Stomach smooth muscle (tissue), 2 donors: Measurements from ENCODE around the gene CYP27A1.
"Not testable (repeated sequence)": the region's sequence is repeated elsewhere in the genome, so short reads cannot be mapped to it uniquely, and the experiment has no call there.

Experiments used
- H3K27ac ChIP-seq: one replicate; pipeline ENCODE4 v1.7.0; 2013; ENCODE audit warnings: mild to moderate bottlenecking, low read length, inconsistent platforms
- H3K27me3 ChIP-seq, 2 donors: one replicate each; pipeline ENCODE4 v1.7.0; 2013; ENCODE audit warnings: low read length in 2 of 2; ENCODE audit not compliant: insufficient read depth in 2 of 2, control insufficient read depth in 1 of 2
- H3K36me3 ChIP-seq, 2 donors: one replicate each; pipeline ENCODE4 v1.7.0; 2013; ENCODE audit warnings: low read length in 2 of 2; ENCODE audit not compliant: control insufficient read depth in 2 of 2, insufficient read depth in 2 of 2
- H3K4me1 ChIP-seq: one replicate; pipeline ENCODE4 v1.7.0; 2013; ENCODE audit warnings: low read length; ENCODE audit not compliant: control insufficient read depth, insufficient read depth
- H3K4me3 ChIP-seq, 2 donors: one replicate each; pipeline ENCODE4 v1.7.0; 2013; ENCODE audit warnings: low read length in 2 of 2
- H3K9ac ChIP-seq, 2 donors: one replicate each; pipeline ENCODE4 v1.7.0; 2013; ENCODE audit warnings: low read length in 2 of 2, mild to moderate bottlenecking in 1 of 2
- H3K9me3 ChIP-seq, 2 donors: one replicate each; pipeline ENCODE4 v1.7.0; 2013; ENCODE audit warnings: low read length in 2 of 2; ENCODE audit not compliant: control insufficient read depth in 2 of 2
- donor health status: healthy.
- donor health status: Pancreatic carcinoma.

CYP27A1 gene

GRCh38 chr2:218831378-218831990 lies 49.5 kb downstream of the CYP27A1 start, which contains the start of gene PRKAG3:
Gene PRKAG3 (minus strand): TSS chr2:218831803.
- Histone ChIP-seq H3K4me1 (peaks cover 26% of the 10 kb centered on the region), H3K9me3 (no peaks in the 10 kb centered on the region), H3K4me3 (no peak within 1 kb of the TSS), H3K9ac (no peak within 1 kb of the TSS), H3K27ac (peak within 1 kb of the TSS; percentile 46), H3K27me3 (peaks cover 0 to 37% of the 10 kb centered on the region in 2 donors), H3K36me3 (no peaks in the 10 kb centered on the region)

- no peak overlapping the region for H3K9ac ChIP-seq
- no peaks in the 10 kb centered on the region for H3K36me3 ChIP-seq
- H3K27ac ChIP-seq: no peak overlapping the region
- H3K27me3 ChIP-seq: peaks cover 0 to 37% of the 10 kb centered on the region in 2 donors
- H3K4me1 ChIP-seq: peaks cover 26% of the 10 kb centered on the region
- no peaks in the 10 kb centered on the region for H3K9me3 ChIP-seq
- no peak overlapping the region for H3K4me3 ChIP-seq
Observed at GRCh38 chr2:218832081-218832480, 50.1 kb downstream of the CYP27A1 start.

- Histone ChIP-seq H3K27ac (peak overlapping the region; percentile 46), H3K9ac (no peak overlapping the region), H3K4me3 (no peak overlapping the region), H3K27me3 (peaks cover 0 to 37% of the 10 kb centered on the region in 2 donors), H3K4me1 (peaks cover 26% of the 10 kb centered on the region), H3K9me3 (no peaks in the 10 kb centered on the region), H3K36me3 (no peaks in the 10 kb centered on the region)
Observed at GRCh38 chr2:218832520-218832919, 50.6 kb downstream of the CYP27A1 start.

GRCh38 chr2:218833023-218833609 lies 51.2 kb downstream of the CYP27A1 start:
- H3K27ac ChIP-seq: peak overlapping the region; percentile 46
- peaks cover 0 to 37% of the 10 kb centered on the region in 2 donors for H3K27me3 ChIP-seq
- peaks cover 26% of the 10 kb centered on the region for H3K4me1 ChIP-seq

GRCh38 chr2:218834685-218835084 lies 52.7 kb downstream of the CYP27A1 start:
- no peak overlapping the region for H3K27ac ChIP-seq
- H3K27me3 ChIP-seq: peaks cover 0 to 31% of the 10 kb centered on the region in 2 donors
- no peak overlapping the region for H3K9ac ChIP-seq
- H3K4me3 ChIP-seq: no peak overlapping the region
- H3K9me3 ChIP-seq: no peaks in the 10 kb centered on the region
- no peaks in the 10 kb centered on the region for H3K36me3 ChIP-seq
- peaks cover 25% of the 10 kb centered on the region for H3K4me1 ChIP-seq

More at GRCh38 chr2:218833023-218833609, 51.2 kb downstream of the CYP27A1 start:
- no peaks in the 10 kb centered on the region for H3K9me3 ChIP-seq
- no peak overlapping the region for H3K4me3 ChIP-seq
- no peaks in the 10 kb centered on the region for H3K36me3 ChIP-seq
- H3K9ac ChIP-seq: no peak overlapping the region

- Histone ChIP-seq H3K27ac (no peak overlapping the region), H3K9ac (no peak overlapping the region), H3K9me3 (peaks cover 2 to 3% of the 10 kb centered on the region in 2 donors), H3K27me3 (peaks cover 0 to 20% of the 10 kb centered on the region in 2 donors), H3K36me3 (no peaks in the 10 kb centered on the region), H3K4me1 (peaks cover 7% of the 10 kb centered on the region), H3K4me3 (no peak overlapping the region)
Observed at GRCh38 chr2:218837495-218837894, 55.5 kb downstream of the CYP27A1 start.

GRCh38 chr2:218839430-218839829 lies 57.5 kb downstream of the CYP27A1 start:
- Histone ChIP-seq H3K4me1 (no peaks in the 10 kb centered on the region), H3K4me3 (no peak overlapping the region), H3K27me3 (peaks cover 0 to 10% of the 10 kb centered on the region in 2 donors), H3K27ac (no peak overlapping the region), H3K9ac (no peak overlapping the region), H3K9me3 (peaks cover 2 to 3% of the 10 kb centered on the region in 2 donors), H3K36me3 (no peaks in the 10 kb centered on the region)

GRCh38 chr2:218839888-218840287 lies 57.9 kb downstream of the CYP27A1 start:
- no peak overlapping the region for H3K4me3 ChIP-seq
- H3K36me3 ChIP-seq: no peaks in the 10 kb centered on the region
- no peak overlapping the region for H3K27ac ChIP-seq
- peaks cover 0 to 6% of the 10 kb centered on the region in 2 donors for H3K27me3 ChIP-seq
- no peak overlapping the region for H3K9ac ChIP-seq
- peaks cover 2 to 3% of the 10 kb centered on the region in 2 donors for H3K9me3 ChIP-seq
- no peaks in the 10 kb centered on the region for H3K4me1 ChIP-seq

- H3K36me3 ChIP-seq: not testable (repeated sequence)
Observed at GRCh38 chr2:218844334-218844733, 62.4 kb downstream of the CYP27A1 start.

GRCh38 chr2:218846963-218847362 lies 65.0 kb downstream of the CYP27A1 start:
- H3K9me3 ChIP-seq, H3K4me1 ChIP-seq, H3K4me3 ChIP-seq, H3K36me3 ChIP-seq, H3K9ac ChIP-seq, H3K27ac ChIP-seq: not testable (repeated sequence)
- peaks cover 19 to 20% of the 10 kb centered on the region in 2 donors for H3K27me3 ChIP-seq

More at GRCh38 chr2:218844334-218844733, 62.4 kb downstream of the CYP27A1 start:
- peaks cover 10 to 12% of the 10 kb centered on the region in 2 donors for H3K27me3 ChIP-seq
- not testable (repeated sequence) for H3K27ac ChIP-seq, H3K9me3 ChIP-seq, H3K4me3 ChIP-seq, H3K4me1 ChIP-seq, H3K9ac ChIP-seq

GRCh38 chr2:218849721-218850120 lies 67.8 kb downstream of the CYP27A1 start:
- H3K4me3 ChIP-seq: no peak overlapping the region
- no peaks in the 10 kb centered on the region for H3K36me3 ChIP-seq
- no peak overlapping the region for H3K27ac ChIP-seq
- H3K9me3 ChIP-seq: no peaks in the 10 kb centered on the region
- peaks cover 3% of the 10 kb centered on the region for H3K4me1 ChIP-seq
- H3K27me3 ChIP-seq: peaks cover 37 to 43% of the 10 kb centered on the region in 2 donors
- H3K9ac ChIP-seq: no peak overlapping the region
